LoVo (cell line): ENCODE measurements around the gene TLL2.
A peak's percentile ranks its signal among the peaks of the same experiment; 100 is the strongest.

Experiments
- DNase-seq: peaks from one replicate; pipeline ENCODE4 v3.0.0-alpha.2; 2016; ENCODE audit warnings: low spot score

Gene TLL2

GRCh38 chr10:96507044-96507443 is 6.7 kb downstream of the TLL2 start:
- no peak for DNase-seq

GRCh38 chr10:96505150-96506136 is 8.3 kb downstream of the TLL2 start:
- no peak for DNase-seq

GRCh38 chr10:96502561-96503282 is 11.0 kb downstream of the TLL2 start:
- DNase-seq = no peak

DNA sequence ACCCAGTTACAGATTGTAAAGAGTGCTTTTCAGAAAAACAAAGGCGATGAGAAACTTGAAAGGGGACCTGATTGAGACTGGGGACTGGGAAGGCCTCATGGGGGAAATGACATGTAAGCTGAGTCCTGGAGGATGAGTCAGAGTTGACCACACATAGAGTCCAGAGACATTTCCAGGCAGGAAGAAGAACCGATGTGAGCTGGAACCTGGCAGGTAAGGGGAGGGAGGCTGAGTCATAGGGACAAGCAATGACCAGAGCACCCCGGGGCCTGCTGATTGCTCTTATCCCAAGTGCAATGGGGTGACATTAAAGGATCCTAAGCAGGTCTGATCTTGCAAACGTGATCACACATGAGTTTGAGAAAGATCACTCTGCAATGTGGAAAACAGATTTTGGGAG is 11.7 kb downstream of the TLL2 start:
- DNase-seq = peak; percentile 26

GRCh38 chr10:96500519-96500918 is 13.2 kb downstream of the TLL2 start:
- DNase-seq = no peak

DNA sequence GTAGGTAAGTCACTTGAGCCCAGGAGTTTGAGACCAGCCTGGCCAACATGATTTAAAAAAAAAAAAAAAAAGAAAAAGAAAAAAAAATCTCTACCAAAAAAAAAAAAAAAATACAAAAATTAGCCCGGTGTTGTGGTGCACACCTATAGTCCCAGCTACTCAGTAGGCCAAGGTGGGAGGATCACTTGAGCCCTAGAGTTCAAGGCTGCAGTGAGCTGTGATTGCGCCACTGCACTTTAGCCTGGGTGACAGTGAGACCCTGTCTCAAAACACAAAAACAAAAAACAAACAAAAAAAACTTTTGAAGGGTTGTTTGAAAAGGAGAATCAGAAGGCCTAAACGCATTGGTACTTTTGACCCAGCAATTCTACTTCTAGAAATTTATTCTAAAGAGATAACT is 13.7 kb downstream of the TLL2 start:
- no peak for DNase-seq

GRCh38 chr10:96497391-96497790 is 16.3 kb downstream of the TLL2 start:
- DNase-seq = no peak

- DNase-seq = peak; percentile 25
Measured at GRCh38 chr10:96496281-96496925, 17.3 kb downstream of the TLL2 start.

GRCh38 chr10:96495544-96495943 is 18.2 kb downstream of the TLL2 start:
- DNase-seq = no peak

GRCh38 chr10:96494694-96495093 is 19.0 kb downstream of the TLL2 start:
- DNase-seq = no peak

- no peak for DNase-seq
Measured at GRCh38 chr10:96493871-96494525, 19.7 kb downstream of the TLL2 start.

DNA sequence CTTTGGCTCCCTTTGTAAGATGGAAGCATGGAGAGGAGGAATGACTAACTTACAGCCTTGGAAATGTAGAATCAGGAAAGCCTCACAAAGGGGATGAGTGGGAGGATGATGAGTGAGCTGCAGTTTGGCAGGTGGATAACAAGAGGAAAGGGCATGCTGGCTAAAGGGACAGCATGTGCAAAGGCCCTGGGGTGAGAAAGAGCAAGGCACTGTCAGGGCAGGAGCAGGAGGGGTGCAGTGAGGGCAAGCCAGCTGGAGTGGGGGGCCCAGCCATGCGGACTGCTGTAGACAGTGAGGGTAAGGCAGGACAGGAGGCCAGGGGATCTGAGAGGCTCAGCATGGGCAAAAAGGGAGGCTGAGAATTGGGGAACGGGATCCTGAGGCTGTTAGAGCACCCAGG is 20.5 kb downstream of the TLL2 start:
- no peak for DNase-seq

GRCh38 chr10:96491303-96491702 is 22.4 kb downstream of the TLL2 start:
- no peak for DNase-seq

- DNase-seq = no peak
Measured at GRCh38 chr10:96488161-96488935, 25.4 kb downstream of the TLL2 start.

- DNase-seq = no peak
Measured at GRCh38 chr10:96482815-96483588, 30.7 kb downstream of the TLL2 start.

GRCh38 chr10:96478355-96478754 is 35.4 kb downstream of the TLL2 start:
- DNase-seq = no peak

- DNase-seq = no peak
Measured at GRCh38 chr10:96473866-96474265, 39.9 kb downstream of the TLL2 start.

DNA sequence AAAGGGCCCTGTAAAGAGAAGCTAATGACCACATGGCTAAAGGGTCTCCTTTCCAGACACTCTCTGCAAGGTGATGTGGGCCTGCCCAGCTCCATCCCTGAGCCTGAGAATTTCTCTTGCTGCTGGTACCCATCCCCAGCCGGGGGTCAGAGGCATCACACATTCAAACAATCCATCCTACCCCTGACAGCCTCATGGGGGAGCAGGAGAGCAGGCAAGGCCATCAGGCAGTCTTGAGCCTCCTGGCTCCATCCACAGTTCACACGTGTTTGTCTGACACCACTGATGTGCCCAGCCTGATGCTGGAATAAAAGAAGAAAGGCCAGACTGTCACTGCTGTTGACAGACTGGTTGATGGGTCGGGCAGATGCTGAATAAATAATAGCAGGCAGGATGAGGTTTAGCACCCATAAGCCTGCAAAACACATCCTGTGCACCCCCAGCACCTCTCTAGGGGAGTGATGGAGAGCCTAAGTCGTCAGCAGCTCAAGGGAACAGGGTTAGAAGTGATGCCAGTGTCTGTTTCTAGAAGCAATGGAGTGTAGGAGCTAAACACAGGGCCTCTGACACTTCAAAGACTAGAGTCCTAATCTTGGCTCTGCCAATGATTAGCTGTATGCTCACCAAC is 43.5 kb downstream of the TLL2 start:
- DNase-seq = no peak

GRCh38 chr10:96468845-96469244 is 44.9 kb downstream of the TLL2 start:
- no peak for DNase-seq

DNA sequence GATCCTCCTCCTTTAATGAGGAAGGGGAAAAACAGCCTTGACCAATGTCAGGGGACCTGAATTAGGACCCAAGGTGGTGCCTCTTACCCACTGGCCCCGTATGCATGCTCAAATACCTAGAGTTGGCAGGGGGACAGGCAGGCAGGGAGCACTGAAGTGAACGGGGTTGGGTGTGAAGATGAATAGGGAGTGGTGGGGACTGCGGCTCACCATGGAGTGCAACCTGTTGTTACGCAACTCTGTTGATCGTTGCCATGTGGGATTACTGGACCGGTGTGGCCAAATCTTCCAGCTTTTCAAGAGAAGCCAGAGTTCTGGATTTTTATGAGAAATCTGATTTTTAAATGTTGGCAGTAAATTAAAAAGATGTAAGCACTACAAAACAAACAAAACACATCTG is 48.1 kb downstream of the TLL2 start:
- no peak for DNase-seq
